BLaER1 (cell line): ENCODE measurements around the gene R3HDML.
"Not testable (repeated sequence)": the region's sequence is repeated elsewhere in the genome, so short reads cannot be mapped to it uniquely, and the experiment has no call there.

Experiments
- H3K27ac ChIP-seq: shearing (Covaris generic); formaldehyde crosslinking; 2 replicates; pipeline ENCODE4 v1.8.1; 2022
- H3K27me3 ChIP-seq: shearing (Covaris generic); formaldehyde crosslinking; 2 replicates; pipeline ENCODE4 v1.8.1; 2022
- H3K36me3 ChIP-seq: shearing (Covaris generic); formaldehyde crosslinking; 2 replicates; pipeline ENCODE4 v1.8.1; 2022
- H3K4me1 ChIP-seq: shearing (Covaris generic); formaldehyde crosslinking; 2 replicates; pipeline ENCODE4 v1.8.1; 2022
- H3K4me2 ChIP-seq: shearing (Covaris generic); formaldehyde crosslinking; 2 replicates; pipeline ENCODE4 v1.8.1; 2022
- H3K4me3 ChIP-seq: shearing (Covaris generic); formaldehyde crosslinking; 2 replicates; pipeline ENCODE4 v1.8.1; 2022
- H3K9ac ChIP-seq: shearing (Covaris generic); formaldehyde crosslinking; 2 replicates; pipeline ENCODE4 v1.8.1; 2022
- H3K9me3 ChIP-seq: shearing (Covaris generic); formaldehyde crosslinking; 2 replicates; pipeline ENCODE4 v1.8.1; 2022
- H4K20me1 ChIP-seq: shearing (Covaris generic); formaldehyde crosslinking; 2 replicates; pipeline ENCODE4 v1.8.1; 2022
- Cebpa-rat ChIP-seq: shearing (Covaris generic); IDR thresholded peaks from 2 replicates; pipeline ENCODE4 v1.8.1; 2022

R3HDML gene

GRCh38 chr20:44344723-44345122 is 7.9 kb downstream of the R3HDML start:
- TF ChIP-seq Cebpa-rat, result no peak
- no peak overlapping the region for H3K4me2 ChIP-seq
- H3K4me1 ChIP-seq, result no peaks in the 10 kb centered on the region
- no peak overlapping the region for H3K4me3 ChIP-seq
- H3K9ac ChIP-seq, result no peak overlapping the region
- H3K27me3 ChIP-seq, result no peaks in the 10 kb centered on the region
- no peak overlapping the region for H3K27ac ChIP-seq
- H3K9me3 ChIP-seq, result no peaks in the 10 kb centered on the region
- H3K36me3 ChIP-seq, result no peaks in the 10 kb centered on the region
- no peaks in the 10 kb centered on the region for H4K20me1 ChIP-seq

- Histone ChIP-seq H3K27ac (no peak overlapping the region), H3K4me3 (no peak overlapping the region), H3K9ac (no peak overlapping the region), H3K4me2 (no peak overlapping the region), H3K27me3 (no peaks in the 10 kb centered on the region), H4K20me1 (no peaks in the 10 kb centered on the region), H3K36me3 (no peaks in the 10 kb centered on the region), H3K9me3 (no peaks in the 10 kb centered on the region), H3K4me1 (no peaks in the 10 kb centered on the region)
- TF ChIP-seq Cebpa-rat, result no peak
Measured at GRCh38 chr20:44345147-44345546, 8.3 kb downstream of the R3HDML start.

GRCh38 chr20:44345941-44346340 is 9.1 kb downstream of the R3HDML start:
- H3K4me2 ChIP-seq, H3K4me1 ChIP-seq, H3K4me3 ChIP-seq, H3K9me3 ChIP-seq, H3K27ac ChIP-seq, H3K36me3 ChIP-seq, H3K27me3 ChIP-seq, H3K9ac ChIP-seq, H4K20me1 ChIP-seq: not testable (repeated sequence)

GRCh38 chr20:44348168-44348659 is 11.4 kb downstream of the R3HDML start:
- Histone ChIP-seq H3K9me3 (no peaks in the 10 kb centered on the region), H3K27ac (no peak overlapping the region), H4K20me1 (no peaks in the 10 kb centered on the region), H3K36me3 (no peaks in the 10 kb centered on the region), H3K4me2 (no peak overlapping the region), H3K9ac (no peak overlapping the region), H3K27me3 (no peaks in the 10 kb centered on the region), H3K4me3 (no peak overlapping the region), H3K4me1 (no peaks in the 10 kb centered on the region)
- no peak for TF ChIP-seq Cebpa-rat

- Histone ChIP-seq H3K36me3 (no peaks in the 10 kb centered on the region), H3K27me3 (no peaks in the 10 kb centered on the region), H3K9ac (no peak overlapping the region), H3K4me1 (no peaks in the 10 kb centered on the region), H3K9me3 (no peaks in the 10 kb centered on the region), H3K4me2 (no peak overlapping the region), H3K27ac (no peak overlapping the region), H3K4me3 (no peak overlapping the region), H4K20me1 (no peaks in the 10 kb centered on the region)
- TF ChIP-seq Cebpa-rat, result no peak
Measured at GRCh38 chr20:44349349-44349748, 12.5 kb downstream of the R3HDML start.

- Histone ChIP-seq H3K4me1 (no peaks in the 10 kb centered on the region), H4K20me1 (no peaks in the 10 kb centered on the region), H3K4me2 (no peak overlapping the region), H3K27ac (no peak overlapping the region), H3K9me3 (no peaks in the 10 kb centered on the region), H3K36me3 (no peaks in the 10 kb centered on the region), H3K9ac (no peak overlapping the region), H3K4me3 (no peak overlapping the region), H3K27me3 (no peaks in the 10 kb centered on the region)
- no peak for TF ChIP-seq Cebpa-rat
Measured at GRCh38 chr20:44350567-44350966, 13.7 kb downstream of the R3HDML start.

- Histone ChIP-seq H3K4me3 (no peak overlapping the region), H3K4me2 (no peak overlapping the region), H3K9me3 (no peaks in the 10 kb centered on the region), H3K27me3 (no peaks in the 10 kb centered on the region), H3K9ac (no peak overlapping the region), H3K4me1 (no peaks in the 10 kb centered on the region), H3K27ac (no peak overlapping the region), H3K36me3 (no peaks in the 10 kb centered on the region), H4K20me1 (no peaks in the 10 kb centered on the region)
- no peak for TF ChIP-seq Cebpa-rat
Measured at GRCh38 chr20:44354979-44355497, 18.2 kb downstream of the R3HDML start.

GRCh38 chr20:44355498-44356352 is 18.9 kb downstream of the R3HDML start, which contains the start of gene HNF4A:
Gene HNF4A (plus strand): TSS chr20:44355699. CDS start chr20:44355805, 106 bp downstream.
- Histone ChIP-seq H3K4me3 (no peak within 1 kb of the TSS), H3K9ac (no peak within 1 kb of the TSS), H3K36me3 (no peaks in the 10 kb centered on the region), H3K4me1 (no peaks in the 10 kb centered on the region), H3K27me3 (no peaks in the 10 kb centered on the region), H3K9me3 (no peaks in the 10 kb centered on the region), H3K4me2 (no peak within 1 kb of the TSS), H3K27ac (no peak within 1 kb of the TSS), H4K20me1 (no peaks in the 10 kb centered on the region)
- no peak for TF ChIP-seq Cebpa-rat

- no peaks in the 10 kb centered on the region for H3K4me1 ChIP-seq
- no peak overlapping the region for H3K4me3 ChIP-seq
- no peak for TF ChIP-seq Cebpa-rat
- no peak overlapping the region for H3K27ac ChIP-seq
- no peaks in the 10 kb centered on the region for H3K36me3 ChIP-seq
- H3K9me3 ChIP-seq, result no peaks in the 10 kb centered on the region
- no peak overlapping the region for H3K4me2 ChIP-seq
- H3K27me3 ChIP-seq, result no peaks in the 10 kb centered on the region
- no peaks in the 10 kb centered on the region for H4K20me1 ChIP-seq
- no peak overlapping the region for H3K9ac ChIP-seq
Measured at GRCh38 chr20:44356353-44356723, 19.5 kb downstream of the R3HDML start.

GRCh38 chr20:44357020-44357419 is 20.2 kb downstream of the R3HDML start:
- H3K36me3 ChIP-seq, result no peaks in the 10 kb centered on the region
- H3K9me3 ChIP-seq, result no peaks in the 10 kb centered on the region
- no peak overlapping the region for H3K27ac ChIP-seq
- TF ChIP-seq Cebpa-rat, result no peak
- H3K4me1 ChIP-seq, result no peaks in the 10 kb centered on the region
- no peaks in the 10 kb centered on the region for H3K27me3 ChIP-seq
- no peak overlapping the region for H3K4me3 ChIP-seq
- H3K9ac ChIP-seq, result no peak overlapping the region
- H4K20me1 ChIP-seq, result no peaks in the 10 kb centered on the region
- no peak overlapping the region for H3K4me2 ChIP-seq
